ENCODE data around the gene SPDYE17.
"Not testable (repeated sequence)": the region's sequence is repeated elsewhere in the genome, so short reads cannot be mapped to it uniquely, and the experiment has no call there.

SPDYE17 gene

DNA sequence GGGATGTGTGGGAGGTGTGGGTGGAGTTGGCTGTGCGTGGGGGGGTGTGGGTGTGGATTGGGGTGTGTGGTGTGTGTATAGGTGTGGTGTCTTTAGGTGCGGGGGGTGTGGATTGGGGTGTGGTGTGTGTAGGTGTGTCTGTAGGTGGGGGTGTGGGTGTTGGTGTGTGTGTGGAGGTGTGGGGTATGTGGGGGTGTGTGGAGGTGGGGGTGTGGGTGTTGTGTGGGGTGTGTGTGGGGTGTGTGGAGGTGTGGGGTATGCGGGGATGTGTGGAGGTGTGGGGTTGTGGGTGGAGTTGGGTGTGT lies 33.9 kb downstream of the SPDYE17 start:
- no peak for DNase-seq

DNA sequence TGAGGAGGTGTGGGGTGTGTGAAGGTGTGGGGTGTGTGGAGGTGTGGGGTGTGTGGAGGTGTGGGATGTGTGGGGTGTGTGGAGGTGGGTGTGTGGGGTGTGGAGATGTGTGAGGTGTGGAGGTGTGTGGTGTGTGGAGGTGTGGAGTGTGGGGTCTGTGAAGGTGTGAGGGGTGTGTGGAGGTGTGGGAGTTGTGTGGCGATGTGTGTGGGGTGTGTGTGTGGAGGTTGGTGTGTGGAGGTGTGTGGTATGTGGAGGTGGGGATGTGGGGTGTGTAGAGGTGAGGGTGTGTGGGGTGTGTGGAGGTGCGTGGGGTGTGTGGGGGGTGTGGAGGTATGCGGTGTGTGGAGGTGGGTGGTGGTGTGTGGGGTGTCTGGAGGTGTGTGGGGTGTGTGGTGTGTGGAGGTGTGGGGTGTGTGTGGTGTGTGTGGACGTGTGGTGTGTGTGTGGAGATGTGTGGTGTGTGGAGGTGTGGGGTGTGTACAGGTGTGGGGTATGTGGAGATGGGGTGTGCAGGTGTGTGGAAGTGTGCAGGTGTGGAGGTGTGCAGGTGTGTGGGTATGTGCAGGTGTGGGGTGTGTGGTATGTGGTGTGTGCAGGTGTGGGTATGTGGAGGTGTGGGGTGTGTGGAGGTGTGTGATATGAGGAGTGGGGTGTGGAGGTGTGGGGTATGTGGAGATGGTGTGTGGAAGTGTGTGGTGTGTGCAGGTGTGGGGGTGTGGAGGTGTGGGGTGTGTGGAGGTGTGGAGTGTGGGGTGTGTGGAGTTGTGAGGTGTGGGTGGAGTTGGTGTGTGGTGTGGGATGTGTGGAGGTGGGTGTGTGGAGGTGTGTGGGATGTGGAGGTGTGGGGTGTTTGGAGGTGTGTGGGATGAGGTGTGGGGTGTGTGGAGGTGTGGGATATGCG lies 34.5 kb downstream of the SPDYE17 start:
- DNase-seq: no peak

DNA sequence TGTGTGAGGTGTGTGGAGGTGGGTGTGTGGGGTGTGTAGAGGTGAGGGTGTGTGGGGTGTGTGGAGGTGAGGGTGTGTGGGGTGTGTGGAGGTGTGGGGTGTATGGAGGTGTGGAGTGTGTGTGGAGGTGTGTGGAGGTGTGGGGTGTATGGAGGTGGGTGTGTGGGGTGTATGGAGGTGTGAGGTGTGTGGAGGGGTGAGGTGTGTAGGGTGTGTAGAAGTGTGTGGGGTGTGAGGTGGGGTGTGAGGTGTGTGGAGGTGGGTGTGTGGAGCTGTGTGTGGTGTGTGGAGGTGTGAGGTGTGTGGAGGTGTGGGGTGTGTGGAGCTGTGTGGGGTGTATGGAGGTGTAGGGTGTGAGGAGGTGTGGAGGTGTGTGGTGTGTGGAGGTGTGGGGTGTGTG lies 35.2 kb downstream of the SPDYE17 start:
- not testable (repeated sequence) for DNase-seq

DNA sequence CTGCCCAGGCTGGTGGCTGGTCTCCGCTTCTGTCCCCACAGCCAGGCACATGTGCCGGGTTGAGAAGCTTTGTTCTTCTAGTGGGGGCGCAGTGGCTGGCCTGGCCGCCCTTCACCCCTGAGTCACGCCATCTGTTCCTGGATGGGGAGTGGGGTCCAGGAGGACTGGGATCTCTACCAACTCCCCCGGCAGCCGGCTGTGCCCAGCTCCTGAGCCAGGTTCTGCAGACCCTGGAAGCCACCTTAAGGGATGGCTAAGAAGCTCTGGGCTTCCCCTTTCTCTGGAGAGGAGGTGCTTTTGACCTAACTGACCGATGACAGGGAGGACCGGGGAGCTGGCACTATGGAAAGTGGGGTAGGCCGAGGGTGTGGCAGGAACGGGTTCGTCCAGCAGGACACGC lies 37.9 kb downstream of the SPDYE17 start:
- not testable (repeated sequence) for DNase-seq

DNA sequence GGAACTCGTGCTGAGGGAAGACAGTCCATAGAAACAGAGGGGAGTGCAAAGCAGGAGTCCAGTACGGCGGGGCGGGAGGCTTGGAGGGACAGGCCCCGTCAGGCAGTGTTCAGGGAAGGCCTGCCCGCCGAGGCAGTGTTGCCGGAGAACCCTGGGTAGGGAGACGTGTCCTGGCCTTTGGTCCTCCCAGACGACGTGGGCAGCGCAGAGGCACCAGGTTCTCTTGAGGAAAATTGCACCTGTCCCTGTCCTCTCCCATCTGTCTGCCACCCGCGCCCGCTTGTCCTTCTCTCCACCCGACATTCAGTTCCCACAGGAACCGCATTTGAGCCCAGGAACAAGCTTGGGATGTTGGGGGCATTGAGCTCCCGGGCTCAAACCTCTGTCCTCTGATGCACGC lies 38.3 kb downstream of the SPDYE17 start:
- DNase-seq: not testable (repeated sequence)

DNA sequence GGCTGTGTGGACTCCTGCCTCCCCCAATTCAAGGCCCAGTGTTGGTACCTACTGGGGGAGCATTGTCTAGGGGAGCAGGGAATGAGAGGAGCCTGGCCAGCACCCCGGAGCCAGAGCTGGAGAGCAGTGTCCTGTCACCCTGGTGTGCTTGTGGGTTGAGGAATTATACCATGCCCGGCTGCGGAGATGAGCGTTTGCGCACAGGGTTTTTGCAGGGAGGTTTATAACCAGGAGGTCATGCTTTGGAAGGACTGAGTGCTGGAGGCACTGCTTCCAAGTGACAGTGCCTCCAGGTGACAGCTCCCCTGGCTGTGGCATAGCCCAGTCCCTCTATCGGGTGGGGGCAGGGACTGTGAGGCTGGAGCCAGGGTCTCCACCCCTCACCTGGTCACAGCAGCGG lies 39.3 kb downstream of the SPDYE17 start:
- not testable (repeated sequence) for DNase-seq

DNA sequence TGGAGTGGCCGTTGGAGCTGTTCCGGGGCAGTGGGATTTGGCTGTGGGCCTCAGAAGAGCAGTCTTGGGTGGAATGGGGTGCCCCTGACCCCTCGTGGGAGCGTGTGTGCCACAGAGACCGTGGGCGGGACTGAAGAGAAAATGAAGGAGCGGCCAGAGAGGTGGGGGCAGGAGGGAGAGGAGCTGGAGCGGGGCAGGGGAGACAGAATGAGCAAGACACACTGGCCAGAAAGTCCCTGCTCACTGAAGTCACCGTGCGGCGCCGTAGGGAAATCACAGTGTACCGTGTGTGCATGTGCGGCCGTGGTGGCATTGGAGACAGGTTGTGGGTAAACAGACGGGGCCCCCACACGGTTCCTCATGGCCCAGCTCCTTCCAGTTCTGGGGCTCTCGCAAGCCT lies 40.0 kb downstream of the SPDYE17 start:
- not testable (repeated sequence) for DNase-seq

DNA sequence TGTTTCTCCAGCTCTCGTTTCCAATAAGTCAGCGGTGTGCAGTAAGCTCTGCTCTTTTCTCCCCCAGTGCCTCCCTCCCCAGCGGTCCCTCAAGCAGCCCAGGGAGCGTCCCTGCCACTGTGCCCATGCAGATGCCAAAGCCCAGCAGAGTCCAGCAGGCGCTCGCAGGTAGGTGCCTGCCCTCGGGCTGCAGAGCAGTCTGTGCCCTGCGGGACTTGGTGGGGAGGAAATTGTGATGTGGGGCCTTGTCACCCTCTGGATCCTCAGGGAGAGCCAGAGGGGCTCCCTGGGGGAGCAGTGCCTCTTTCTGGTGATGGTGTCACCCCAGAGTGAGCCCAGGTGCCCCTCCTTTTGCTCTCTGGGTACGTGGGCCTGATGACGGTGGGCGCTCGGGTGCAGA lies 42.0 kb downstream of the SPDYE17 start:
- DNase-seq: not testable (repeated sequence)

DNA sequence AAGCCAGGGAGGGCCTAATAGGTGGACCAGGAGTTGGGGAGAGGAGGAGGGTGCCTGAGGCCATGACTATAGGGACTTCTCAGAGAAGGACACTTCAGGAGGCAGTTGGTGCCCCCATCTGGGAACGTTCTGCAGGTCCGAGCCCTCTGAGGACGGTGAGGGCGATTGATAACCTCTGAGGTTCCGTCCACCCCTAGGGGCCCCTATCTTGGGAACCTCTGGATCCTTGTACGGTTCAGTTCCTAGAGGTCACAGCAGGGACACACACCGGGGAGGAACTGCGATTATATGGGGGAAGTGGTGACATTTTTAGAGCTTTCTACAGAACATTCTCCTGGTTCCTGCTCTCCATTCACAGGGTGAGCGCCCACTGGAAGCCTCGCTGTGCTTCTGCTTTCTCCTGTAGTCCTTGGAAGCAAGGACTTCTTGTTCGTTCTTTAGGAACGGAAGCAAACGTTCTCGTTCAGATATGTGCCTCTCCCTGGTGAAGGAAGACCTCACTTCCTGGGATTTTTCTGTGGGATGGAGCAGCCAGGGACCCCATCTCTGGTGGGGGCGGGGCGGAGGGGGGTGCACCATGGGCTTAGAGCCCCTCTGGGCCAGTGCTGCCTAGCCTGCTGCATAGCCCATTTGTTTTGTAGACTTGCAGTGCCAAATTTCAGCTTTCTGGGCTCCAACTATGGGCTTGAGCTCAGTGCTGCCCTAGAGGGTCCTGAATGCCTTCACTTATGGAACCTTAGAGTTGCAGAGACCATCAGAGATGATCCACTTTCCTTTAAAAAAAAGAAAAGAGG lies 46.0 kb downstream of the SPDYE17 start:
- DNase-seq: not testable (repeated sequence)

DNA sequence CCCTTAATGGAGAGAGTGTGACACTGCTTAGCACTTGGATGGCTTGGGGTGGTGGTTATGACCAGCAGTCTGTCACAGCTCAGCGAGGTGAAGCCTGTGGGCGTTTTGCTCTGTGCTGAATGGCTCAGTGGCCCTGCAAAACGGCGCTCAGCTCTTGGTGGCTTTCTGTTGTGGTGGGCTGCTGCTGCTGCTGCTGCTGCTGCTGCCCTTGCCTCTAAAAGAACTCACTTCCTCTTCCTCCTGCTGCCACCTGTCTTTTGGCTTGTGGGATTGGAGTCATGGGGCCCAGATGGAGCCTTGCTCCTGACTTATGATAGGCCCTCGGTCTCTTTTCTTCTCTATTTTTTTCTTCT lies 47.4 kb downstream of the SPDYE17 start:
- not testable (repeated sequence) for DNase-seq

DNA sequence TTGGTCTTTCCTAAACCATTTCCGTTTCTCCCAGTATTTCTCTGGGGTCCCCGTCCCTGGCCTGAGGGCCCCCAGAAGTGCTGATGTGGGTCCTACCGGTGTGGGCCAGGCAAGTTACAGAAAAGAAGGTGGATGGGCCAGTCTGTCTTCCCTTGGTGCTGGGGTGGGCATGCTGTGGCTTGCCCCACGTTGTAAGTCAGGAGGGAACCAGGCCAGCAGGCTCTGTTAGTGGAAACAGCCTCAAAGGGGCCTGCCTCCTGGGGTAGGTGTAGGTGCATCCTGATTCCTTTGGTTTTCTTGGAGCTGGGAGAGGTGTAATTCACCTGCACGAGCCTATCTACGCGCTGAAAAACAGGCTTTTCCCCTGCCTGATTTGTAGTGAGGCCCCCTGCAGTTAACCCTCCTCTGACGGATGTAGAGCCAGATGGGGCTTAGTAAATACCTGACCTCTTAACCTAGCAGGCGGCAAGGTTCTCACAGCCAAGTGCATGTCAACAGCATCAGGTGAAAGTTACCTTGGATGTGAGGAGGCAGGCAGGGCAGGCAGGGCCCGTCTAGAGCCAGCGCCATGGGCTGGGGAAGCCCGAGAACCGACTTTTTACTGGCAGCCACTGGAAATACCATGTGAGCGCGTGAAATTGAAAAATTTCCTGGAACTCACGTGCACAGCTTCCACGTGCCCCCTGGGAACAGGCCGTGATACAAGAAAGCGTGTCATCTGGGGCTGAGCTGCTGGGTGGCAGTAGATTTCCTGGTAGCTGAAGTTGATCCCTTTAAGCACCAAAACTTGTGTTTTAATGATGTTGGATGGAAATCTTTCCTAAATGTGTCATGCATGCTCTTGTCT lies 48.0 kb downstream of the SPDYE17 start:
- not testable (repeated sequence) for DNase-seq

DNA sequence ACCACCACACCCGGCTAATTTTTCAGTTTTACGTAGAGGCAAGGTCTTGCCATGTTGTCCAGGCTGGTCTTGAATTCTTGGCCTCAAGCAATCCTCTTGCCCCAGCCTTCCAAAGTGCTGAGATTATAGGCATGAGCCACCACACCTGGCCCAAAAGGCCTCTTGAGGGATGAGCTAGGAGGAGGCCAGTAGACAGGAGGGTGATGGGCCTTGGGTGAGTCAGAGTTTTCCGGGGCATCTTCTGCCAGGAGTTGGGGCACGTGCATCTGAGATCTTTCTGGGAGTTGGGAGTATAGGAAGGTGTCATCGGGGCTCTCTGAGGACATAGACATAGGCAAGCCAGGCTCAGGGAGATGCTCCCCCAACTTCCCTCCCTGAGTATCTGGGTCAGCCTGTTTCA lies 48.8 kb downstream of the SPDYE17 start:
- DNase-seq: not testable (repeated sequence)

DNA sequence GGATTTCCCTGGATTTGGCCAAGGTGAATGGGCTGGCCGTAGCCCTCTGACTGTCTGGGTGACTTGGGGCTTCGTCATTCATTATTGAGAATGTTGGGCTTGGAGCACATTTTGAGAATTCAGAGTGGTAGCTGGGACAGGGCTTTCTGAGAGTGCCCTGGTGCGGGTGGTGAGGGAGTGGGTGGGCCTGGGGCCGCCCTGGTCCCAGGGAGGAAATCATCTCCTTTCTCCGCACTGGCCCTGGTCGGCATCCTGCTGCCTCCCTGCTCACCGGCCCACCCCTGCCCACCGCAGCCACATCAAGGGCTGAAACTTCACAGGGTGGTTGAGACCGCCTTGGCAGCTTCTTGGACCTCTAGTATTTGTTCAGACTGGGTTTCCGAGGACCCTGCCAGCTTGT lies 49.7 kb downstream of the SPDYE17 start:
- not testable (repeated sequence) for DNase-seq

DNA sequence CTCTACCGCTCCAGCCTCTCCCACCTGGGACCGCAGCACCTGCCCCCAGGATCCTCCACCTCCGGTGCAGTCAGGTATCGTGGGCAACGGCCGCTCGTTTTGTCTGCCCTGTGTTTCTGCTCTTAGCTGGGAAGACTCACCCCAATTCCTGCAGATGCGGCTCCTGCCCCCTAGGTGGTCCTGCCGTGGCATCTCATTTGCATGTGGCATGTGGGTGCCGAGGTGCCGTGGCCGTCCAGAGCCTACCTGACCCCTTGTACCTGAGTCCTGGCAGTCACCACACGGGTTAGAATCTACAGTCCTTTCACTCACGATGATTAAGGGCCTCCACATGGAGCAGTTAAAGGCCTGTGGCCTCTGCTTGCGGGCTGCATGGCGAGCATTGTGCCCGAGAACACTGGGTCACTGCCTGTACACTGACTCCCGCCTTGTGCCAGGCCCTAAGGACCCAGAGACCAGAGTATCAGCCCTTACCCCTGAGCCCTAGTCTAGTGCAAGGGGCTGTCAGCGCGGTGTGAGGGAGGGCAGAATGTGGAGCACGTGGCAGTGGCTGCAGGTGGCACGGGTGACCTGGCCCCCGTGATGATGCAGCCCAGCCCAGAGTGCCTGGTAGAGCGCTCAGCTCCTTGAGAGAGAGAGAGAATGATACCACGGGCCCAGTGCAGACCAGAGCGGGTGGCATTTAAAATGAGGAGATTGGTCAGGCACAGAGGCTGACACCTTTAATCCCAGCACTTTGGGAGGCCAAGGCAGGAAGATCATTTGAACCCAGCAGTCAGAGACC lies 50.8 kb downstream of the SPDYE17 start:
- not testable (repeated sequence) for DNase-seq

DNA sequence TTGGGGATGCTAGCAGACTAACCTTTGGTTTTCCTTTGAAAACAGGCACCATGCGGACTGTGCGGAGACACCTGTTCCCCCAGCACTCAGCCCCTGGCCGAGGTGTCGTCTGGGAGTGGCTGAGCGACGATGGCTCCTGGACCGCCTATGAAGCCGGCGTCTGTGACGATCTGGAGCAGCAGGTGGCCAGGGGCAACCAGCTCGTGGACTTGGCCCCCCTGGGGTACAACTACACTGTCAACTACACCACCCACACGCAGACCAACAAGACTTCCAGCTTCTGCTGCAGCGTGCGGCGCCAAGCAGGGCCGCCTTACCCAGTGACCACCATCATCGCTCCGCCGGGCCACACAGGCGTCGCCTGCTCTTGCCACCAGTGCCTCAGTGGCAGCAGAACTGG lies 51.6 kb downstream of the SPDYE17 start:
- DNase-seq: not testable (repeated sequence)

DNA sequence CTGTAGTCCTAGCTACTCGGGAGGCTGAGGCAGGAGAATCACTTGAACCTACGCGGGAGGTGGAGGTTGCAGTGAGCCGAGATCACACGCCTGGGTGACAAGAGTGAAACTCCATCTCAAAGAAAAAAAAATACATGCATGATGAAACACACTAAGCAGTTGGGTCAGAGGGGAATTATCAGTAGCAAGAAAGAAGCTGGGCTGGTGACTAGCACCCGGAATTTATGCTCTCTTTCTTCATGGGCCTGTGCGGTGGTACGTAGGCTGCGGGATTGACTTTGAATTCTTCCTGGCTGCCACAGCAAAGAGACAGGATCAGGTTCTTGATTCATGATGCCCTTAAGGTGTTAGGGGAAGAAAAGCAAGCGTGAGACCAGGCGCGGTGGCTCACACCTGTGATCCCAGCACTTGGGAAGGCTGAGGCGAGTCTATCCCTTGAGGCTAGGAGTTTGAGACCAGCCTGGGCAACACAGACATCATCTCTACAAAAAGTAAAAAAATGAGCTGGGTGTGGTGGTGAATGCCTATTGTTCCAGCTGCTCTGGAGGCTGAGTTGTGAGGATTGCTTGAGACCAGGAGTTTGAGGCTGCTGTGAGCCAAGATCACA lies 54.3 kb downstream of the SPDYE17 start:
- DNase-seq: not testable (repeated sequence)

DNA sequence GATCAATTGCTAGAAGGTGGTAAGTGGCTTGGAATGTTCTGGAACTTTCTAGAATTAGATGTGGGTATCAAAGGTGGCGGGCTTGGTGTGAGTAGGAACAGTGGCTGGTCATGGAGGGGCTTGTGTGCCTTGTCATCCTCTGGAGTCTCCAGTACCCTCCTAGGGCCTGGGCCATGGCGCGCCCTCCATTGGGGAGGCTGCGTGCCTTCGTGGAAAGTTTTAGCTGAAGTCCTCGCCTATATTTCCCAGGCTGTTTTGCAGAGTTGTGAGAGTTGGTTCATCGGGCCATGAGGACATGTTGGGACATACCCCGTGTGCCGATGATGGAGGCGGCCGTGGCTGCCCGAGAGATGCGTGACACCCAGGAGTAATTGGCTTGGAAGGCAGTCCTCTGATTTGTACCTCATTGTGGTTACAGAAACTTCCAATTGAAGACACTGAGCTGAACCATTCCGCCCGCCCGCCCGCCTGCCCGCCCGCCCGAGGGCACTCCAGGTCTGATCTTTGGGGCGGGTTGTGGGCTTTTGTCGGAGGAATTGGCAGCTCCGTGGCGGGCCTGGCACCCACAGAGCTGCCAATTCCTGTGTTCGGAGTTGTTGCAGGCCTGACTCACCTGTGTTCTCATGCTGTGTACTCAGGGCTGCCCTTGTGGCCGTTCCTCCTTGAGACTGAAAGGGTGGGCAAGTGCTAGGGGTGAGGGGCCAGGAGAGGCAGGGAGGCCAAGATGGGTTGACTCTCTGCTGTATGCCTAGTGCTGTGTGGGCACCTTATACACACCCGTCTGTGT lies 57.2 kb downstream of the SPDYE17 start:
- DNase-seq: not testable (repeated sequence)

DNA sequence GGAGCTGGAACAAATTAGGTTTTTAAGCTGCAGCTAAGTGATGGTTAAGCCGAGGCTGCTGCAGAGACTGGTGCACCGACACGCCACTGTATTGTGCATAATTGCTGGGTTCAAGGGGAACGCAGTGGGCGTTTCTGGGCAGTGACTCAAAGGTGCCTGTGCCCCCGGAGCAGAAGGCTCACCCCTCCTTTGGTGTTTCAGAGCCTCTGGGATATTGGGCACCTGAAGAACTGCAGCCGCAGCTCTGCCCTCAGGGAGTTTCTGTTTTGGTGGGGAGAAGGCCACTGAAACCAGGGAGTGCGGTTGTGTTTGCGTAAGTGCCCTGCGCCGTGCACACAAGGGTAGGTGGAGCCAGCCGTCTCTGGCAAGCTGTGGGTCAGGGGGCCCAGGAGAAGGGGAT lies 57.8 kb downstream of the SPDYE17 start:
- not testable (repeated sequence) for DNase-seq

DNA sequence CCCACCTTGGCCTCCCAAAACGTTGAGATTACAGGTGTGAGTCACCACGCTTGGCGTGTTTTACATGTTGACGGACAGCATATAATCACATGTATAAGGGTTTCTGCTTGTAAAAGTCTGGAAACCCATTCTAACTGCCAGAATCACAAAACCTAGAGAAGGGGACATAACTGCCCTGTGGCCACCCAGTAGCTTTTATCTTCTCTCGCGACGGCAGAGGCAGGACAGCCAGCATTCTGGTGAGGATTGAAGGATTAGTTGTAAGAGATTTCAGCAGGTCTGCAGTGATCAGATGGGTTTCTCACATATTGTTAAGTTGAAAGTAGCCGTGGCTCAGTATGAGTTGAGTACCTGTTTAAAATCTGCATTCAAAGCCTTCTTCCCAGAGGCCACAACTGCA lies 59.8 kb downstream of the SPDYE17 start:
- DNase-seq: not testable (repeated sequence)

All from midbrain (tissue), 1 donor.